HG03175 (cell line): ENCODE results near the gene SLC26A11.
A peak's percentile ranks its signal among the peaks of the same experiment; 100 is the strongest.

Source experiments
- ATAC-seq: cut with Tn5 transposase; IDR thresholded peaks from one replicate; pipeline ENCODE4 v1.9.1; 2021; ENCODE audit warnings: mild to moderate bottlenecking, moderate library complexity; ENCODE audit not compliant: unreplicated experiment

SLC26A11 gene

DNA sequence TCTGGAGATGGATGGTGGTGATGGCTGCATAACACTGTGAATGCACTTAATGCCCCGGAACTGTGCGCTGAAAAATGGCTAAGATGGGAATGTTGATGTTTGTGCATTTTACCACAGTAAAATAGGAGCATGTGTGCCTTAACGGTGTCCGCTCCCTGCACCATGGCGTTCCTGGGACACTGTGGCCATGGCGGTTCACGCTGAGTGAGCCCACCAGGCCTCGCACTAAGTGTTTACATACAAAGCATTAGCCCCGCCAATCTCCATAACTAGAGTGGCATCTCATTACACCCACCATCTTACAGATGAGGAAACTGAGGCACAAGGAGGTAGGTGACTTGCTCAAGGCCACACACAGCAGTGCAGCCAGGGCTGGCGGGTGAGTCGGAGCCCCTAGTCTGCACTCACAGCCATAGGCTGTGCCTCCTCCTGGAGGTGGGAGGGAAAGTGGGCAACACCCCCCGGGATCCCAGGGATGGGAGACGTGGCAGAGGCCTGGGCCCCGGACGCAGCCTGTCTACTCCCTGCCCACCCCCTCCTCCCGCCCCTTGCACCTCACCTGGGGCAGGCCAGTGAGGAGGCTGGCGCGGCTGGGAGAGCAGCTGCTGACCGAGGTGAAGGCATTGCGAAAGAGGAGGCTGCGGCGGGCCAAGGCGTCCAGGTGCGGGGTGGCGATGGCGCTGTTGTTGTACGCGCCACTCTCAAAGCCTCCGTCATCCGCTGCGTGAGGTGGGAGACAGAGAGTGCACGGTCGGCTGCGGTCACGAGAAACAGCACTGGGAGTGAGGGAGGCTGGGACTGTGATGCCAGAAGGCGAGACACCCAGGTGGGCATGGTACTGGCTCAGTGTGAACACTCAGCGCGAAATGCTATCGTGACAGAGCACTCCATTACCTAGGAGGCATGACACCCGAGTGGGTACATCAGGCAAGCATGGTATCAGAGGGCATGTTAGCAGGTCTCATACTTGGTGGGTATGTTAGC, 3.5 kb upstream of the SLC26A11 start:
- ATAC-seq: no peak

DNA sequence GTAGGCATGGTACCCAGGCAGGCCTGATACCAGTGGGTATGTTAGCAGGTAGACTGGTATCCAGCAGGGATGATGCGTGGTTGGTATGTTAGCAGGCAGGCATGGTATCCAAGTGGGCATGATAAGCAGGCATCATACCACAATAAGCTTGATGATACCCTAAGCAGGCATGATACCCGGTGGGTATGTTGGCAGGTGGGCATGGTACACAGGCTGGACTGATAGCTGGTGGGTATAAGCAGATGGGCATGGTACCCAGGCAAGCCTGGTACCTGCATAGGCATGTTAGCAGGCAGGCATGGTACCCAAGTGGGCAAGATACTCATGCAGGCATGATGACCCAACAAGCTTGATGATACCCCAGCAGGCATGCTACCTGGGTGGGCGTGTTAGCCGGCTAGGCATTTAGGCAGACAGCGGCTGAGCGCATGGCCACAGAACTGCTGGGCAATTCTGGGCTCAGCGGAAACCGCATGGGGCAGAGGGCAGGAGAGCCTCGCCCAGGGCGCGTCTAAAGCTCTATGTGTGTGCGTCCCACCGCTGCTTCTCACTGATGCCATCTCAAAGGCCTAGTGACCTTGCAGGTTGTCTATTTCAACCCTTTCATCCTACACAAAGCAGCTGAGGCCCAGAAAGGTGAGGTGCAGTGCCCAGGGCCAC, 2.4 kb upstream of the SLC26A11 start:
- ATAC-seq: no peak

DNA sequence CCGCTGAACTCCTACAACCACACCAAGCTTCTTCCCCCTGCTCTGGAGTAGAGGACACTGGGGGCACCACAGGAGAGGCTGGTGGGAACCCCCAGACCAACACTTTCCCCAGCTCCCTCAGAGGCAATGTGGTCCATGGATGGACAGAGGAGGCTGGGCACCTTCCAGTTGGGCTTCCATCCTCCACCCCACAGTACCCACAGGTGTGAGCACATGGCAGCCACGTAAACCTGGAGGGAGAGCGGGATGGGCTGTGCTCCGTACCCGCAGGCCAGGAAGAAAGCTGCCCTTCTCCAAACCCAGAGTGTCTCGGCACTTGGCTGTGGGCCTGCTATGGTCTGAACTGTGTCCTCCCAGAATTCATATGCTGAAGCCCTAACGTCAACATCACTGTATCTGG, 1.8 kb upstream of the SLC26A11 start:
- no peak for ATAC-seq

DNA sequence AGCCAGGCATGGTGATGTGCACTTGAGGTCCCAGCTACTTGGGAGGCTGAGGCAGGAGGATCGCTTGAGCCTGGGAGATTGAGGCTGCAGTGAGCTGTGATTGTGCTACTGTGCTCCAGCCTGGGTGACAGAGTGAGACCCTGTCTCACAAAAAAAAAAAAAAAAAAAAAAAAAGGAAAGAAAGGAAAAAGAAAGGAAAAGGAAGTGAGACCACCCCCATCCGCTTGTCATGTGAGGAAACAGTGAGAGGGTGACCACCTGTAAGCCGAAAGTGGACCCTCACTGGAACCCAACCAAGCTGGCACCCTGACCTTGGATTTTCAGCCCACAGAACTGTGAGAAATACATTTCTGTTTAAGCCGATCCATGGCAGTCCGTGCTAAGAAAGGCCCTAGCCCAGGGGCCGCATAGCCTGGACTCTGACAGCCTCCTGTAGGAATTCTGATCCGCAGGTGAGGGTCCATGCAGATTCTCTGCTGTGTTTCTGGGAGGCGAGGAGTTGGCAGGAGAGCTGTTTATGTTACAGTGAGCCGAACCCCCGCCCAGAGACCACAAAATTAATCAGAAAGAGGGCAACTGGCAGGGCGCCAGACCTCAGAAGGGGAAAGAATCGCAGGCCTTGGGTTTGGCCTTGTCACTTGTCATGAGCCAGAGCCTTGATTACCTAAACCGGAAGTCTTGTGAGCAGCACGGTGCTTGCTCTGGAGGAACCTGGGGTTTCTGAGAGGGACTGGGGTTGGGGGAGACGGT, 1.0 kb upstream of the SLC26A11 start:
- ATAC-seq: peak; percentile 74

DNA sequence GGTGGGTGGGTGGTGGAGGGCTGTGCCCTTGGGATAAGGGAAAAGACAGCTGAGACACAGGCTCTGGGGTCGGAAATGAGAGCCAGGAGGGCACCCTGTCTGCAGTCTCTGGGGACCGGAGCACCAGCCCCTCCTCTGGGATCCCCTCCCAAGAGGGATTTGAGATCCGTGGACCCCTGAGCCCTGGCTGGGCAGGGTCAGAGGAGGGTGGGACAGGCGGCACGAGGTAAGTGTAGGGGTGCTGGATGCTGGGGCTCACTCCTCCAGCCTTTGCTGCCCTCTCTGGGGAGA, 519 bp upstream of the SLC26A11 start:
- ATAC-seq: peak; percentile 24

DNA sequence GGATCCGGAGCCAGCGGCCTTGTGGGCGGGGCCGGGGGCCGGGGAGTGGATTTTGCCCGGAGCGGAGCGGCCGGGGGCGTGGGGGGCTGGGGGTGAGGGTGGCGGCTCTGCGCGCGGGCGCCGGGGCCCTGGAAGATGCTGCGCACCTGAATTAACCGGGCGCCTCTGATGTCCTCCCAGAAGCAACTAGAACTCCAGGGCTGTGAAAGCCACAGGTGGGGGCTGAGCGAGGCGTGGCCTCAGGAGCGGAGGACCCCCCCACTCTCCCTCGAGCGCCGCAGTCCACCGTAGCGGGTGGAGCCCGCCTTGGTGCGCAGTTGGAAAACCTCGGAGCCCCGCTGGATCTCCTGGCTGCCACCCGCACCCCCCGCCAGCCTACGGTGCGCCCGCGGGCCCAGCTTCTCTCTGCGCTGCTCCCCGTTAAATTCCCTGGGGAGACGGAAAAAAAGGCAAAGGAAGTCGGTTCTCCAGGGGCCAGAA, 549 bp downstream of the SLC26A11 start:
- ATAC-seq: no peak

DNA sequence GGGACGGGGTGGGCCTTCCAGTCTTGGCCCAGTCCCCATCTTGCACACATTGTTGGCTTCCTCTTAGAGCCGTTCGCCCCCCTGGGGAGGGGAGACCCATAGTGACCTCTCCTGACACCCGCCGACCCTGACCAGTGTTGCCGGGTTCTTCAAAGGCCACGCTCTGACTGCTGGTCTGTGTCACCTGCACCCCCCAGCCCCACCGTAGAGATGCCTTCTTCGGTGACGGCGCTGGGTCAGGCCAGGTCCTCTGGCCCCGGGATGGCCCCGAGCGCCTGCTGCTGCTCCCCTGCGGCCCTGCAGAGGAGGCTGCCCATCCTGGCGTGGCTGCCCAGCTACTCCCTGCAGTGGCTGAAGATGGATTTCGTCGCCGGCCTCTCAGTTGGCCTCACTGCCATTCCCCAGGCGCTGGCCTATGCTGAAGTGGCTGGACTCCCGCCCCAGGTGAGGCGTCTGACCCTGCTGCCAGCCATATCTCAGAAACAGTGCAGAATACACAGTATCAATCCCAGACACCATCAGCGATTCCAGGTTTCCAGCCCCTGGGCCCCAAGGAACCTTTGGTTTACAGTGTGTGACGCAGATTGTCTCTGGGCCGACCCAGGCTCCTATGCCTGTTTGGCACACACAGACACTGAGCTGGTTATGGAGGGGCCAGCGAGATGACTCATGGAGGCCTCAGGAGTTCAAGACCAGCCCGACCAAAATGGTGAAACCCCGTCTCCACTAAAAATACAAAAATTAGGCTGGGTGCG, 1.3 kb downstream of the SLC26A11 start:
- ATAC-seq: no peak

DNA sequence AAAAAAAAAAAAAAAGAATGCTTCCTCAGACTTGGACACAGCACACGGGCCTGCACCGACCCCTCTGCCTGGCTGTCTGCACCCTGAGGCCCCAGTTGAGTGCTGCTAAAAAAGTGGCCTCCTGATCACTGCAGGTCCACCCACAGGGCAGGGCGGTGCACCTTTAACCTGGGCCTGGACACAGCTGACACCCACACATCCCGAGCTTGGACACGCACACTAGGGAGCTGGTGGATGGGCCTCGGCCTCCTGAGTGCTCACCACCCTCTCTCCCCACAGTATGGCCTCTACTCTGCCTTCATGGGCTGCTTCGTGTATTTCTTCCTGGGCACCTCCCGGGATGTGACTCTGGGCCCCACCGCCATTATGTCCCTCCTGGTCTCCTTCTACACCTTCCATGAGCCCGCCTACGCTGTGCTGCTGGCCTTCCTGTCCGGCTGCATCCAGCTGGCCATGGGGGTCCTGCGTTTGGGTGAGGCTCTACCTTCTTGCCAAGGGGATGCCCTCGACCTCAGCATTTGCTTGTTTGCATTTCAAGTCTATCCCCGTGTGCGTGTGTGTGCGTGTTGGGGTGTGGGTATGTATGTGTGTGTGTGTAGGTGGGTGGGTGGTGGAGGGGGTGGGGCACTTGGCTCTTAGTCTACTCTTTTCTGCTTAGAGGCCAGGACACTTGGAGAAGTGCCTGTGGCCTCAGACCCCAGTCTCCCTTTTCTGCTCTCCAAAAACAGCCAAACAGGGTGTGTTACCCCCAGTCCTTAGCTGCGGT, 2.3 kb downstream of the SLC26A11 start:
- ATAC-seq: no peak

DNA sequence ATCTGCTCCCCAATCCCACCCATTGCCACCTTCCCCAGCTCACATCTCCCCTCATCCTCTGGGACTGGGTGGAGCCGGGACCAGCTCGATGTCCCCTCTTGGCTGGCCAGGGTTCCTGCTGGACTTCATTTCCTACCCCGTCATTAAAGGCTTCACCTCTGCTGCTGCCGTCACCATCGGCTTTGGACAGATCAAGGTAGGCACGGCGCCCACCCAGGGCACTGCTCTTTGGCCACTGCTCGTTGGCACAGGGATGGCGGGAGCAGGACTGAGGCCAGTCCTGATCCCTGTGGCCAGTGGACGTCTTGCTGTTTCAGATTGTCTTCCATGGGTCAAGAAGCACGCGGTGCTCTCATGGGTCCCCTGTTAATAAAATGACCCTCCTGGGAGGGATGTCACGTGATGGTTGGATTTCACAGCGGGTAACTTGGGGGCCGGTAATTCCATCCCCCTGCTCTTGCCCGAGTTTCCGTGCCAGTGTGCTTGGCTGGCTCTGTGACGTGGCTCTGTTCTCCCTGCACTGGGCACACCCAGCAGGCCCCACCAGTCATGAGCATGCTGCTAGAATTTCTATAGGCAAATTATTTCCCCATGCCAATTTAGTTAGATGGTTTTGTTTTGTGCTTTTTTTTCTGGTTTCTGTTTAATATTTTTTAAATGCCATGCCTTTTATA, 3.1 kb downstream of the SLC26A11 start:
- no peak for ATAC-seq

DNA sequence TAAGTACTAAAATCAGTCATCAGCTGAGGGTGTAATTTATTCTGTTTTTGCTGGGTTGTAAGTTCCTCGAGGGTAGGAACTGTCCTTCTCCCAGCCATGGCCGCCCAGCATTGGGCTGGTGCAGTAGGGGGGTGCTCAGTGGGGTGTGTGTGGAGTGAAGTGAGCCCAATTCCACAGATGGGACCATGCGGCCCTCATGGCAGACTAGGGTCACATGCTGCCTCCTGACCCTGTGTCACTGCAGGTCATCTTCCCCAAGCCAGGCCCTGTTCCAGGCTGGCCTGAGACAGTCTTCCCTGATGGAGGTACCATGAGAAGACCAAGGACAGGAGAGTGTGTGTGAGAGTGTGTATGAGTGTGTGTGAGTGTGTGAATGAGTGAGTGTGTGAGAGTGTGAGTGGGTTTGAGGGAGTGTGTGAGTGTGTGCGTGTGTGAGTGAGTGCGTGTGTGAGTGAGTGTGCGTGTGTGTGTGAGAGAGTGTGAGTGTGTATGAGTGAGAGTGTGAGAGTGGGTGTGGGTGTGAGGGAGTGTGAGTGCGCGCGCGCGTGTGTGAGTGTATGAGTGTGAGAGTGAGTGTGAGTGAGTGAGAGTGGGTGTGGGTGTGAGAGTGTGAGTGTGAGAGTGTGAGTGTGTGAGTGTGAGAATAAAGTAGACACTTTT, 3.7 kb downstream of the SLC26A11 start:
- ATAC-seq: no peak

DNA sequence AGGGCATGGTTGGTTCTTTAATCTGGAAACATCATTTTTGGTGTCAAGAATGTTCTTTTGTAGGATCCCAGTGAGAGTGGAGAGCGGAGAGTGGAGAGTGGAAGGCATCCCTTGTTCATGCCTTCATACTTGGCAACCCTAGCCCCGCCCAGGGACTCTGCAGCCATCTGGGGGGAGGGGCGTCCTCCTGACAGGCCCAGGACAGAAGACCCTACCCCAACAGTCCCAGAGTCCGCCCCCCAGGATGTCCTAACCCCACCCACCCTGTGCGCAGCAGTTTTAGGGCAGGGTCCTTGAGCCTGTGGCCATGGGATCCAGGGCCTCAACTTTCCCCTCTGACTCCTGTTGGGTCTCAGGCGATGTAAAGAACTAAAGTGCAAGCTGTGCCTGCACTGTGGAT, 4.5 kb downstream of the SLC26A11 start:
- ATAC-seq: no peak

DNA sequence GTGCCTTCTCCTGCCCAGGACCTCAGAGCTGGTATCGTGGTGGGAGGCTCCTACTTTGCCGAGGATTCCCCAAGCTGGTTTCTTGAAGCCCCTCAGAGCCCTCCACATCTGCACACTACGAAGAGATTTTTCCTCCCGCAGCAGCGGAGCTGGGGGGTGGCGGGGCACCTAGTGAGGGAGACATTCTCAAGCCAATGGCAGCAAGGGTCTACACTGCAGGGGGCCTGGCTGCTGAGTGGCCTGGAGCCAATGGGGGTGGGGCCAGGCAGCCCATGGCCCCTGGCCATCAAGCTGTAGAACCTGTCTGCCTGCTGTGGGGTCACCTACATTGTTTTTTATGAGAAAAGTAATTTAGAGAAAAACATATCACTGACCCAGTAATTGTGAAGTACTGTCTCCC, 5.0 kb downstream of the SLC26A11 start:
- no peak for ATAC-seq

DNA sequence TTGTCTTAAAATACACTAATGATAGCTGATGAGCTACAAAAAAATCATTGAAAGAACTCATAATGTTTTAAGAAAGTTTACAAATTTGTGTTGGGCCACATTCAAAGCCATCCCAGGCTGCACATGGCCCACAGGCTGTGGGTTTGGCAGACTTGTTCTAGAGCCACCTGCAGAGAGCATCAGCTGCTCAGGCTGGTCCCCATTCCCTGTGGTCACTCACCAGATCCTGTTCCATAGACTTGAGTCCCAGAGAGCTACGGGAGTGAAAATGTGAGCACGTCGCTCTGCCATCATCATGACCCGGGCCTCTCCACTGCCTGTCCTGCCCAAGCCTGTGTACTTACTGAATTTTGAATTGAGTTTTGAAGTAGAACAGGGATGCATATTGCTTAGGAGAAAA, 6.9 kb downstream of the SLC26A11 start:
- no peak for ATAC-seq

DNA sequence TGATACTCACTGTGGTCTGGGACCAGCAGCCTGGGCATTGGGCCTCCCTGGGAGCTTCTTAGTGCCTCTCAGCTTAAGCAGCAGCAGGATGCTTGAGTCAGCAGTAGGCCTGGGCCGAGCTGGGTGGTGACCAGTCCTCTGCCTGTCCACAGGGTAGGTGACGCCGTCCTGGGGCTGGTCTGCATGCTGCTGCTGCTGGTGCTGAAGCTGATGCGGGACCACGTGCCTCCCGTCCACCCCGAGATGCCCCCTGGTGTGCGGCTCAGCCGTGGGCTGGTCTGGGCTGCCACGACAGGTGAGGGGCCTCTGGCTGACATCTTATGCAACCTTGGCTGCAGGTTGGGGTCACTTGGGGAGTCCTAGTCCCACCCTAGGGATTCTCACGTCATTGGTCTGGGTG, 7.4 kb downstream of the SLC26A11 start:
- ATAC-seq: no peak

DNA sequence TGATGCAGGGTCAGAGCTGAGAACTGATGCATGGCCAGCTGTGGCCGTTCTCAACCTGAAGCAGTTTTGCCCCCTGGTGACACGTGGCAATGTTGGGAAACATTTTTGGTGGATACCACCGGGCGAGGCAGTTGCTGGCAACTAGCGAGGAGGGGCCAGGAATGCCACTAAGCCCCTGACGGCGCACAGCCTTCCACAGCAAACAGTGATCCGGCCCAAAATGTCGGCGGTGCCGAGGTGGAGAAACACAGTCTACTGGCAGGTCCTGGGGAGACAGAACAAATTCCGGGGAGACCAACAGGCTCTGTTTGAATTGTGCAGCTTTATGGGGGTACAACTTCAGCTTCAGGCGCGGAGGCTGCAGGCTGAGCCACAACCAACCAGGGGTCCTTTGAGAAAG, 8.2 kb downstream of the SLC26A11 start:
- ATAC-seq: no peak

DNA sequence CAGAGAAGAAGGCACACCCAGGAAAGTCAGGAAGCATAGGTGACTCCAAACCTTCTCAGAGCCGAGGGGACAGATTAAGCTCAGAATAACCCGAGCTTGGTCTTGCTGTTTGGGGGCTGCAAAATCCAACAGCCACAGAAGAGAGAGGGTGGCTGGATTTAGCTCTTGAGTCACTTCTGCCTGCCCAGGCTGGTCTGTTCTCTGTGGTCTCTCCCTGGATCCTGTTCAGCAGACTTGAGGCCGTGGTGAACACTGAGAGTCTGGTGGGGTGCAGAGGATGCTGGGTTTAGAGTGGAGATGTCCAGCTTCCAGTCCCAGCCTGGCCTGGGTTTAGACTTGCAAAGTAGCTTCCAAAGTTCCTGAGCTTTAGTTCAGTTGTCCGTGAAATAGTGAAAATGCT, 8.8 kb downstream of the SLC26A11 start:
- no peak for ATAC-seq

DNA sequence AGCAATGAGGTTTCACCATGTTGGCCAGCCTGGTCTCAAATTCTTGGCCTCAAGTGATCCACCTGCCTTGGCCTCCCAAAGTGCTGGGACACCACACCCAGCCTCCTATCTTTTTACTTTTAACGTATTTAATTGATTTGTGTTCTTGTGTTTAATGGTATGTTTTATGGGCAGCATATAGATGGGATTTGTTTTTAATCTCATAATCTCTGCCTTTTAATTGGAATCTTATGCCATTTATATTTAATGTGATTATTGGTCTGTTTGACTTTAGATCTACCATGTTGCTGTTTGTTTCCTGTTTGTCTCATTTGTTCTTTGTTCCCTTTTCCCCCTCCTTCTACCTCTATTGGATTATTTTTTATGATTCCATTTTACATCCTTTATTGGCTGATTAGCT, 12.2 kb downstream of the SLC26A11 start:
- ATAC-seq: no peak

DNA sequence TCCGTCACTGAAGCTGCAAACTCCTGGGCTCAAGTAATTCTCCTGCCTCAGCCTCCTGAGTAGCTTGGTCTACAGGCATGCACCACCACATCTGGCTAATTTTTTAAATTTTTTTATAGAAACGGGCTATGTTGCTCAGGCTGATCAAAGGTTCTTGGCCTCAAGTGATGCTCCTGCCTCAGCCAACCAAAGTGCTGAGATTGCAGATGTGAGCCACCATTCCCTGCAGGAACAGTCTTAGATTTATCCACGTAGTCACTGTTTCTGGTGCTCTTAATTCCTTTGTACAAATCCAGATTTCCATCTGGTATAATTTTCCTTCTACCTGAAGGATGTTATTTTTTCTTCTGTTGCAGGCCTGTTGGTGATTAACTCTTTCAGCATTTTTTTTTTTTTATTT, 13.0 kb downstream of the SLC26A11 start:
- ATAC-seq: no peak

DNA sequence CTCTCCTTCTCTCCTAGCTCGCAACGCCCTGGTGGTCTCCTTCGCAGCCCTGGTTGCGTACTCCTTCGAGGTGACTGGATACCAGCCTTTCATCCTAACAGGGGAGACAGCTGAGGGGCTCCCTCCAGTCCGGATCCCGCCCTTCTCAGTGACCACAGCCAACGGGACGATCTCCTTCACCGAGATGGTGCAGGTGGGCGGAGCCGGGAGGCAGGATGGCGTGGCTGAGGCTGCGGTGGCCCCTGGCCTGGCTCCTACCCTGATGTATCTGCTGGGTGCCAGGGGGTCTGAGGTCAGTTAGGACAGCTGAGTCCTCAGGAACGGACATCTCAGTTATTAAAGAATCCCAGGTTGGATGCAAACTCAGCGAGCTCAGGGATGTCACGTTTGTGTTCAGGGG, 16.7 kb downstream of the SLC26A11 start:
- no peak for ATAC-seq
